ENCODE data around the gene WDR20. TPM values are rescaled to one million over a fixed set of nuclear protein-coding genes. Genes with fewer than 3 reads are reported as not detected.
A peak's percentile ranks its signal among the peaks of the same experiment; 100 is the strongest.

The WDR20 gene
- total RNA-seq, 1 donor from 2014 or later = 33.4 TPM

DNA sequence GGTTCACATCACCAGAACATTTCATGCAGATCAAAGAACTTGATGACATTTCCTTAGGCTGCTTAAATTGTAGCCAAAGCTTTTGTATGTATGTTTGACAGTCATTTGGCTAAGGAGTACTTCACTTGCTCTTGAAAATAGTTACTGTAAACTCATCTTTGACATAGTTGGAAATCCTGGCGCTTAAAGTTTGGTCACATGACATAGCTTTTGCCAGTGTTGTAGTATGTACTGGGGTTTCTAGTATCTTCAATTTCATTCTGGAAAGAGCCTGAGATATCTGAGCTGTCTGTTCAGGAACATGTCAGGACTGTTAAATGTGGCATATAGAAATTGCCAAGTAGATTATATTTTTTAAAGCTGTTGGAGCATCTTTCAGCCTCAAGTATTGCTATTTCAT is 55.7 kb downstream of the WDR20 start:
- no peak for DNase-seq (ENCODE audit: extremely low spot score, unreplicated experiment)
- H3K4me1 Mint-ChIP-seq (ENCODE audit: unreplicated experiment) = peaks cover 32% of the 10 kb centered on the region
- H3K36me3 Mint-ChIP-seq = peaks cover 21% of the 10 kb centered on the region
- no peak for TF ChIP-seq CTCF (conservative IDR thresholded peaks at IDR 0.05)
- no peaks in the 10 kb centered on the region for H3K27me3 Mint-ChIP-seq
- no peak overlapping the region for H3K27ac Mint-ChIP-seq
- no peaks in the 10 kb centered on the region for H3K9me3 Mint-ChIP-seq
- H3K4me3 Mint-ChIP-seq = no peak overlapping the region

DNA sequence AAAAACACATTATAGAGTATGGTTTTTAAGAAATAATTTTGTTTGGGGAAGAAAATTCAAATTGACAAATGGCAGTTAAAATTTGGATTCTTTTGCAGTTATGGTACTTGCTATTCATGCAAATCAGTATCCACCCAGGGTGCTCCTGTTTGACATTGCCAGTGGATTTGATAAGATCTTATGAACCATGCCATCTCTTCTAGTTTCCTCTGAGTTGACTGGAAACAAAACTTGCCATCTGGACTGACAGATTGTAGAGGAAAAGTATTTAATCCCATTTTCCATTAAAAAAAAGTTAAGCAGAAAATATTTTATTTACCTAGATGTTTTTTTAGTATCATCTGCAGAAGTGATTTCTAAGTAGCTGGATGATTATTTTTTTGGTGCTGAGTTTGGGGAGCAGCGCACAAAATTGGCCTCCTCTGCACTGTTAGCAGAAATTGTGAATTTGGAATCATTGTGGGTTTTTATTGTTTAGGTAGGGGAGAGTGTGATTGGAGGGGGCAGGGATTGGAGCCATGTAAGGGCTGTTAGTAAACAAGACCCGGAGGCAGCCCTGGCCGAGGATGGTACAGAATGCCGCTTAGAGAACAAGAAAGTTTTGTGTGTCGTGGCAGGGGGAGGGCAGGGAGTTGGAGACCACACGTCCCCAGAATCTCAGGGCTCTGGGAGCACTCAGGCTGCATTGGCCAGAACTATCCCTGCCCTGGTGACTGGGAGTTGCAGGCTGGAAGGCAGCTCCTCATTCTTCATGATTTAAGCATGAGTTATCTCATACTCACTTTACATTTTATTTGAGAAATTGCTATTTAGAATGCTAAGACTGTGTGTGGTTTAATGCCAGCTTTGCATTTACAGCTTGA is 56.6 kb downstream of the WDR20 start:
- H3K36me3 Mint-ChIP-seq = peaks cover 22% of the 10 kb centered on the region
- no peaks in the 10 kb centered on the region for H3K27me3 Mint-ChIP-seq
- no peaks in the 10 kb centered on the region for H3K9me3 Mint-ChIP-seq
- no peak for TF ChIP-seq CTCF (conservative IDR thresholded peaks at IDR 0.05)
- no peak overlapping the region for H3K27ac Mint-ChIP-seq
- no peak for DNase-seq (ENCODE audit: extremely low spot score, unreplicated experiment)
- peaks cover 28% of the 10 kb centered on the region for H3K4me1 Mint-ChIP-seq (ENCODE audit: unreplicated experiment)
- no peak overlapping the region for H3K4me3 Mint-ChIP-seq

DNA sequence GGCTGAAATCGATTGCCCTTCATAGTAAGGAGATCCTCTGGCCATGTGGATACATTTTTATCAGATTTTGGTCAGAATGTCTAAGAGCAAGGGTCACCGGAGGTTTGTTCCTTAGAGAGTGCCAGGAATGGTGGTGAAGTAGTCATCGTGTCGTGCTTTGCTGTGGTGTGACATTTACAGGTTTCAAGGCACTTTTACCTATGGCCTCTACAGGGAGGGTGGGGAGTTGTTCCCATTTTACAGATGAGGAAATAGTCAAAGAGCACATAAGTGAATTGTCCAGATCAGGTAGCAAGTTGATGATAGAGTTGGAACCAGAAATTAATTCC is 57.2 kb downstream of the WDR20 start:
- Mint-ChIP-seq H3K36me3 (peaks cover 25% of the 10 kb centered on the region), H3K4me1 (ENCODE audit: unreplicated experiment) (peaks cover 24% of the 10 kb centered on the region), H3K4me3 (no peak overlapping the region), H3K9me3 (no peaks in the 10 kb centered on the region), H3K27me3 (no peaks in the 10 kb centered on the region), H3K27ac (peak overlapping the region; percentile 16)
- no peak for DNase-seq (ENCODE audit: extremely low spot score, unreplicated experiment)
- no peak for TF ChIP-seq CTCF (conservative IDR thresholded peaks at IDR 0.05)

DNA sequence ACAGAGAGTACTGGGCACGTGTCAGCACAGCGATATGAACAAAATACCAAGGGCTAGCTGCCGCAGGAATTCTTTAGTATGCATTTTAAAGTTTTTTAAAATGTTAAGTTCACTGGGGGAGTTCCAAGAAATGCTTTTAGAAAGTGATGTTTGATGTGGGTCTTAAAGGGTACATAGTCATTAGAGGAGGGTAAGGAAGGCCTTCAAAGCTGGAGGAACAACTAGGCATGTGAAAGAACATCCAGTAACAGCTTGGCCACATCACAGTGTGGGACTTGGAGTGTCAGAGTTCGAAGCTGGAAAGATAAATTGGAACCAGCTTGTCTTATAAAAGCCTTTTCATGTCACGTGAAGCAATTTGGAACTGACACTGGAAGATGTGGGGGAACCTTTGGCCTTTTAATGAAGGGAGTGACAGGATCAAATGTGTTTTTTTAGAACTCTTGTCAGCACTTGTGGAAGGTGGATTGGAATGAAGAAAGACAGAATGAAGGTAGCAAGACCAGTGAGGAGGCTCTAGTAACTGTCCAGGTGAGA is 57.7 kb downstream of the WDR20 start:
- no peak for DNase-seq (ENCODE audit: extremely low spot score, unreplicated experiment)
- Mint-ChIP-seq H3K36me3 (peaks cover 25% of the 10 kb centered on the region), H3K4me1 (ENCODE audit: unreplicated experiment) (peaks cover 23% of the 10 kb centered on the region), H3K4me3 (no peak overlapping the region), H3K27ac (peak overlapping the region; percentile 16), H3K27me3 (no peaks in the 10 kb centered on the region), H3K9me3 (no peaks in the 10 kb centered on the region)
- no peak for TF ChIP-seq CTCF (conservative IDR thresholded peaks at IDR 0.05)

- no peak for DNase-seq (ENCODE audit: extremely low spot score, unreplicated experiment)
- H3K4me1 Mint-ChIP-seq (ENCODE audit: unreplicated experiment) = peaks cover 12% of the 10 kb centered on the region
- peaks cover 32% of the 10 kb centered on the region for H3K36me3 Mint-ChIP-seq
- H3K27ac Mint-ChIP-seq = no peak overlapping the region
- no peaks in the 10 kb centered on the region for H3K9me3 Mint-ChIP-seq
- no peaks in the 10 kb centered on the region for H3K27me3 Mint-ChIP-seq
- no peak for TF ChIP-seq CTCF (conservative IDR thresholded peaks at IDR 0.05)
- no peak overlapping the region for H3K4me3 Mint-ChIP-seq
These were observed 61.1 kb downstream of the WDR20 start for GRCh38 chr14:102200690-102201352.

Data from type B pancreatic cell (in vitro differentiated cells).